Effector memory CD8-positive, alpha-beta T cell (primary cell): Measurements from ENCODE around the gene LARP4.
"Not testable (repeated sequence)": the region's sequence is repeated elsewhere in the genome, so short reads cannot be mapped to it uniquely, and the experiment has no call there.

Experiments
- ATAC-seq: fragments of 150-1000 bp; cut with Tn5 transposase; replicated peaks from 2 replicates; pipeline ENCODE4 v1.10.0; 2021; ENCODE audit warnings: mild to moderate bottlenecking, moderate library complexity
- DNase-seq, 3 experiments: peaks; one replicate each; pipeline ENCODE4 v3.0.0; 2021
- H3K27ac Mint-ChIP-seq, 2 donors: one replicate each; pipeline ENCODE4 v1.8.0; 2022; ENCODE audit warnings: mild to moderate bottlenecking in 2 of 2, mixed read lengths in 2 of 2, moderate library complexity in 2 of 2
- H3K27me3 Mint-ChIP-seq, 2 donors: one replicate each; pipeline ENCODE4 v1.8.0; 2022; ENCODE audit warnings: mixed read lengths in 2 of 2
- H3K36me3 Mint-ChIP-seq: one replicate; pipeline ENCODE4 v1.8.0; 2022; ENCODE audit warnings: mild to moderate bottlenecking, moderate library complexity, mixed read lengths; ENCODE audit not compliant: insufficient read depth
- H3K4me1 Mint-ChIP-seq, 2 donors: one replicate each; pipeline ENCODE4 v1.8.0; 2022; ENCODE audit warnings: low read depth in 2 of 2, mixed read lengths in 2 of 2
- H3K4me3 Mint-ChIP-seq, 2 donors: one replicate each; pipeline ENCODE4 v1.8.0; 2022; ENCODE audit warnings: mild to moderate bottlenecking in 2 of 2, mixed read lengths in 2 of 2, moderate library complexity in 2 of 2
- H3K9me3 Mint-ChIP-seq, 2 donors: one replicate each; pipeline ENCODE4 v1.8.0; 2022; ENCODE audit warnings: mixed read lengths in 2 of 2
- total RNA-seq, 9 experiments: gene quantifications; one replicate each; lab custom pipeline; 2026; lab: John Stamatoyannopoulos, UW

Gene LARP4
- 26.9 to 238 (median 73.9) reads per million in 9 experiments for total RNA-seq

DNA sequence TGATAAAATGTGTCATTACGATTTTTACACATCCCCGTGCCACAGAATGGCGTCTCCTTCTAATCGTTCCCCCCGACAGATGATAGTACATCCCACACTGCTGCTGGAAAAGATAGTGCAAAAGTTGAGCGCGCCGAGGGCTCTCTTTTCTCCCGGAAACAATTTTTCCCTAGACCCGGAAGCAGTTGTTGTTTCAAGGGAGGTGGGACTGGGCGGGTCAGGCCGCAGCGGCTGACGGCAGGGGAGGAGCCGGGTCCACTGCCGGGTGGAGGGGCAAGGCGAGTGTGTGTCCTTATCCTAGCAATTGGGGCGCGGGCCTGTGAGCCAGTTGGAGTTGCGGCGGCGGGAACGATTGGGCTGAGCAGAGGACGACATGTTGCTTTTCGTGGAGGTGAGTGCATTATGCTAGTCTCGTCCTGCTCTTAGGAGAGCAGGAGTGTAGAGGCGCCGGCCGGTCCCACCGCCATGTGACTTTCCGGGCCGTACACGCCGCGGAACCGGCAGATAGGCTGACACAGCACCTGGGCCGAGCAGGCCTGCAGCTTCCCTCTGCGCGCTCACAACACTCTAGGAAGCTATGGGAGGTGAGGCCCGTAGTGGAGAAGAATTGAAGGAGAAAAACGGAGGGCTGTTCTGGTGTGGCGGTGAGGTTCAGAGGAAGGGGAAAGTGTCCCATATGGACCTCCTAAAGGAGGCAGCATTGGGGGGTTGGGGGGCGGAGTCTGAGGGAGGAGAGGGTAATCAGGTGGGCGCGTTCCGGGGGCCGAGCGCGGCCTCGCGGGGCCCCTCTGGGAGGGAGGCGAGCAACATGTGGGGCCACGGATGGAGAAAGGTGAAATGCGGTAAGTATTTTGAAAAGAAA is at the start of gene LARP4:
TSS of gene LARP4 (plus strand) at position 248 of the 862 bp plus-strand sequence. CDS start at position 374, 126 bp downstream.
- DNase-seq = peak; percentile 87 to 88 (median 88)

DNA sequence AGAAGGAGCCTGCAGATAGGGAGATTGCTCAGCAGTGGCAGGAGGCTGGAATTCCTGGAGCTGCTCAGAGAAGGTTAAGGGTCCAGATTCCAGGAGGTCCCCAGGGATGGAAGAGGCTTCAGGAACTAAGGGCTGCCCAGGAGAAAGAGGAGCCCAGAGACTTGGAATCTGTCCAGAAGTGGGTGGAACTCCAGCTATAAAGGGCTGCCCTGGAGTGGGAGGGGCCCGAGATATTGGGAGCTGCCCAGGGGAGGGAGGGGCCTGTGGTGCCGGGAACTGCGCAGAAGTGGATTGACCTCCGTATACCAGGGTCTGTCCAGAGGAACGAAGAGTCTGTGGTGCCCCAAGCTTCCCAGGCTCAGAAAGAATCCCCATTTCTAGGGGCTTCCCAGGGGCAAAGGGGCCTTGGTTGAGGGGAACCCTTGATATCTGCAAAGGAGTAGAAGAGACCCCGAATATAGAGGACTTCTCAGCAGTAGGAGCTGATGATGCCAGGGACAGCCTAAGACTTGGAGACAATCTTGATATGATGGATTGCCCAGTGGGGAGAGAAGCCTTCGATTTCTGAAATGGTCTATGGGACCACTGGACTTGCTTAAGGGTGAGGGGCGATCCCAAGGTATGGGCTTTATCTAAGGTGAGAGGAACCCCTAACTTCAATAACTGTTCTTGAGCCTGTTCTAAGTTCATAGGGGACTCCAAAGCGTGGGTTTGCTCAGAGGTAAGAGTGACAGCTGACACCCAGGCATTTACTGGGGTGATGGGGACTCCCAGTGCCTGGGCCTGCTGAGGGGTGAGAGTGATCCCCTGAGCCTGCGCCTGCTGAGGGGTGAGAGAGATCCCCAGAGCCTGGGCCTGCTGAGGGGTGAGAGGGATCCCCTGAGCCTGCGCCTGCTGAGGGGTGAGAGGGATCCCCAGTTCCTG is 49.3 kb upstream of the LARP4 start:
- no peak for ATAC-seq
- no peak for DNase-seq
- no peak overlapping the region for H3K4me3 Mint-ChIP-seq
- H3K27ac Mint-ChIP-seq = peak overlapping the region in 1 of 2 donors; percentile 7
- no peaks in the 10 kb centered on the region for H3K9me3 Mint-ChIP-seq
- peaks cover 1% of the 10 kb centered on the region for H3K36me3 Mint-ChIP-seq
- H3K27me3 Mint-ChIP-seq = no peaks in the 10 kb centered on the region
- no peaks in the 10 kb centered on the region for H3K4me1 Mint-ChIP-seq

More for the DNA sequence above, at the start of gene LARP4:
- Mint-ChIP-seq H3K27me3 (peaks cover 13 to 22% of the 10 kb centered on the region in 2 donors), H3K4me1 (peaks cover 17 to 23% of the 10 kb centered on the region in 2 donors), H3K27ac (peak within 1 kb of the TSS; percentile 95 to 96), H3K36me3 (peaks cover 10% of the 10 kb centered on the region), H3K9me3 (no peaks in the 10 kb centered on the region), H3K4me3 (peak within 1 kb of the TSS; percentile 96 to 98)
- peak; percentile 95 for ATAC-seq

DNA sequence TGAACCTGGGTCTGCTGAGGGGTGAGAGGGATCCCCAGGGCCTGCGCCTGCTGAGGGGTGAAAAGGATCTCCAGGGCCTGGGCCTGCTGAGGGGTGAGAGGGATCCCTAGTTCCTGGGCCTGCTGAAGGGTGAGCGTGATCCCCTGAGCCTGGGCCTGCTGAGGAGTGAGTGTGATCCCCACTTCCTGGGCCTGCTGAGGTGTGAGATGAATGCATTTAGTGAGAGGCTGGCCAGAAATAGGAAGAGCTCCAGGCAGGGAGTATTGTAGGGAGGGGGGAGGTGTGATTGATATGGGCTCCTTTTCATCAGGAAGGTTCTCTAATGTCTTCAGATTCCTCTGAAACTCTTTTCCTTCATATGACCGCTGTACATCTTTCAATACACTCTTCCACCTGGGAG is 47.3 kb upstream of the LARP4 start:
- no peak for DNase-seq
- ATAC-seq = no peak
- H3K27ac Mint-ChIP-seq = no peak overlapping the region
- H3K9me3 Mint-ChIP-seq = no peaks in the 10 kb centered on the region
- H3K4me3 Mint-ChIP-seq = no peak overlapping the region
- H3K4me1 Mint-ChIP-seq = no peaks in the 10 kb centered on the region
- H3K36me3 Mint-ChIP-seq = peaks cover 2% of the 10 kb centered on the region
- H3K27me3 Mint-ChIP-seq = no peaks in the 10 kb centered on the region

DNA sequence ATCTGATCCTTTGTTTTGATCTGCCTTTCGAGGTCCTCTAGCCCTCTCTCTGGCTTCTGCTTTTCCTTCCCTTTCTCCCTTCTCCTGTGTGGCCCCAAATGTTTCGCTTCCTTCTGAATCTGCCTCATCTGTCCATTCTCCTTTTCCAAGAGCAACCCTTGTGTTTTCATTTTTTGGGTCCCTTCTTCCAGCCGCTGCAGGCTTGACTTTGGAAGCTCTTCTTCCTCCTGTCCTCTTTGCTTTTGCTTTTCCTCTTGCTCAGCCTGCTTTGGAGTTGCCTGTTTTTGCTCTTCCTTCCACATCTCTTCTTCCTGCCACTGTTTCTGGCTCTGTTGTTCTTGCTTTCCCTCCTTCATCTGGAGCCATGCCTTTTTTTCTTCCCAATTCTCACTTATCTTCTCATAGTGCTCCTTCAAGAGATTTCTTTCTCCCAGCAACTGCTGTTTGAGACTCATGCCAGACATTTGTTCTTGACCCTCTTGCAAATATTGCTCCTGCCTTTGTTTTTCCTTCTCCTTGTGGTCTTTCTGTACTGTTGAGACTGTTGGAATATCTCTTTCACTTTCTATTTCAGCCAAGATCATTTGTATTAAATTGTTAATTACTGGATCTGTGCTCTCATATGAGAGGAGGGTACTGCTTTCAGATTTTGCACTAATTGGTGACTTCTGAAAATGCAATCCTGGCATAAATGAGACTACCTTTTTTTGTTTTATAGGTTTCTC is 46.7 kb upstream of the LARP4 start:
- DNase-seq = no peak

DNA sequence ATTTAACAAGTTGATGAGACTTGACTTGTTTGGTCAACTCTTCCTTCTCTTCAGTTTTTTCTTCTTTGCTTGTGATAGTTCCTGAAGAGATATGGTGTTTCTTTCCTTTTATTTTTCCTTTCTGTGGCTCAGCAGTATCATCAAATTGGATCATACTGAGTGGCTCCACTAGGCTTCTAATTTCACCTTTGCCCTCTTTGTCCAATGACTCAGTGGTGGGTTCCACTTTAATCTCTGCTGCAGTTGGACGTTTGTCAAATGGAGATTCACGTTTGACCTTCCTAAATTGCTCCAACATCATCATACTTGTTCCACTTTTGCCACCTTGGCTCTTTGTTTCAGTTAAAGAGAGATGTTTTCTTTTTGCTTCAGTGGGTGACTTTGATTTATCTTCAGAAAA is 45.8 kb upstream of the LARP4 start:
- H3K4me1 Mint-ChIP-seq = no peaks in the 10 kb centered on the region
- ATAC-seq = no peak
- no peak overlapping the region for H3K27ac Mint-ChIP-seq
- H3K9me3 Mint-ChIP-seq = no peaks in the 10 kb centered on the region
- peaks cover 2% of the 10 kb centered on the region for H3K36me3 Mint-ChIP-seq
- peaks cover 5 to 8% of the 10 kb centered on the region in 2 donors for H3K27me3 Mint-ChIP-seq
- H3K4me3 Mint-ChIP-seq = no peak overlapping the region
- no peak for DNase-seq

More for the DNA sequence above, 46.7 kb upstream of the LARP4 start:
- Mint-ChIP-seq H3K4me1 (no peaks in the 10 kb centered on the region), H3K4me3 (no peak overlapping the region), H3K9me3 (no peaks in the 10 kb centered on the region), H3K36me3 (peaks cover 2% of the 10 kb centered on the region), H3K27me3 (no peaks in the 10 kb centered on the region), H3K27ac (no peak overlapping the region)
- ATAC-seq = no peak

DNA sequence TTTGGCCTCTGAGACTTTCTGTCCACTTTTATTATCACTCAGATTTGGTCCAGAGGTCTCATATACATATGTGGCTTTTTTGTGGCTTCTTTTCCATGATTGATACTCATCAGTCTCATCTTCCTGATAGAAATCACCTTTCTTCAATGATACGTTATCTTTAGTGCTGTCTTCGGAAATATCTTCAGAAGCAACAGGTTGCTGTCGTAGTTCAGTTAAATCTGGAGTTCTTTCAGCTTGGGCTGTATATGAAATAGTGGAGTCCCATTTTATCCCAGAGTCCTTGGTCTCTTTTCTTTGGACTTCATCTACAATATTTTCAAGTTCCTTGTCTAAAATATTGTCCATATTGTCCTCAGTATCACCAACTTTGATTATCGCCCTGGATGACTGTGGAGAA is 45.3 kb upstream of the LARP4 start:
- ATAC-seq (no peak), DNase-seq (no peak)
- H3K36me3 Mint-ChIP-seq = peaks cover 2% of the 10 kb centered on the region
- no peak overlapping the region for H3K4me3 Mint-ChIP-seq
- peaks cover 5 to 10% of the 10 kb centered on the region in 2 donors for H3K27me3 Mint-ChIP-seq
- no peak overlapping the region for H3K27ac Mint-ChIP-seq
- no peaks in the 10 kb centered on the region for H3K4me1 Mint-ChIP-seq
- no peaks in the 10 kb centered on the region for H3K9me3 Mint-ChIP-seq

DNA sequence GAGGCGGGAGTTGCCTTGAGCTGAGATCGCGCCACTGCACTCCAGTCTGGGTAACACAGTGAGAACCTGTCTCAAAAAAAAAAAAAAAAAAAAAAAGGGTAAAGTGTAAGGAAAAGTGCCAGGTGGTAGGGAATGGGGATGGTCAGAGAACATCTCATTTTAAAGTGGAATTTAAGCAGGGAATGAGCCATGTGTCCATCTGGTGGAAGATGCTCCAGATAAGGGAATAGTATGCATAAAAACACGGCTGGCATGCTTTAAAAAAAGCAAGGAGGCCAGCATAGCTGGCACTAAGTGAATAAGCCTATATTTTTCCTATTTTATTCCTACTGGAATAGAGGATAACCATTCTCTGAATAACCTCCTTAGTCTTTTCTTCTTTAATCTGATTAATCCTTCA is 38.0 kb upstream of the LARP4 start:
- Mint-ChIP-seq H3K27ac (no peak overlapping the region), H3K36me3 (no peaks in the 10 kb centered on the region), H3K27me3 (peaks cover 5 to 28% of the 10 kb centered on the region in 2 donors), H3K4me1 (no peaks in the 10 kb centered on the region), H3K9me3 (no peaks in the 10 kb centered on the region), H3K4me3 (no peak overlapping the region)
- ATAC-seq (no peak), DNase-seq (no peak)

DNA sequence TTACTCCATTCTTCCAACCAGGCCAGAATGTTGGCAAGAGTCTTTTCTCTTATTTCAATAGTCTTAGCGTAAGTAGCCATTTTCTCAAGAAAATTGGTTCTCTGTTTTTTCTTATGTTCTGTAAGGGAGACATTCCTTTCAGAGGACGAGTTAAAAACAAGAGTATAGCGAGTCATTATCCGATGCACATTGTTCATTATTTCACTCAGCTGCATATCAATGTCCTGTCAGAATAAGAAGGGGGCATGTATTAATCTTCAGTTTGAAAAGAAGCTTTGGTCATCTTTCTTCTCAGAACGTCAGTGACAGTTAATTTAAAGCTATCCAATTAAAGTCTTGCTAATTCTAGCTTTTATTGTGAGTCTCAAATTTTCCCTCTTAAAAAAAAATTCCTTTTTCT is 37.5 kb upstream of the LARP4 start:
- H3K27me3 Mint-ChIP-seq = peaks cover 5 to 28% of the 10 kb centered on the region in 2 donors
- no peak for DNase-seq
- H3K9me3 Mint-ChIP-seq = no peaks in the 10 kb centered on the region

DNA sequence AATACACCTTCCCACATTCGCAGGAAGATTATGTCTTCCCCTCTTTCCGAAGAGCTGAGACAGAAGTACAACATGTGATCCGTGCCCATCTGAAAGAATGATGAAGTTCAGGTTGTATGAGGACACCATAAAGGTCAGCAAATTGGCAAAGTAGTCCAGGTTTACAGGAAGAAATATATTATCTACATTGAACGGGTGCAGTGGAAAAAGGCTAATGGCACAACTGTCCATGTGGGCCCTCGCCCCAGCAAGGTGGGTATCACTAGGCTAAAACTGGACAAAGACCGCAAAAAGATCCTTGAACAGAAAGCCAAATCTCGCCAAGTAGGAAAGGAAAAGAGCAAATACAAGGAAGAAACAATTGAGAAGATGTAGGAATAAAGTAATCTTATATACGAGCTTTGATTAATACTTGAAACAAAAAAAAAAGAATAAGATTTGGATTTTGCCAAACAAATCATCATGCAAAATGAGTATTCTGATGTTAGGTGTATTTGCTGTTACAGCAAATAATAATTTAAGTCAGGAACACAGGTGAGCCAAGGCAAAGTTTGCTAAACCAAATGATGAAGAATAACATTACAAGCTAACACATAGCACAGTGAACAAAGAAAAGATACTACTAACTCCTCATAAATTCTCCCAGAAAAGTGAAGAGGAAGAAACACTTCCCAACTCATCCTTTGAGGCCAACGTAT is 34.8 kb upstream of the LARP4 start:
- peaks cover 0 to 18% of the 10 kb centered on the region in 2 donors for H3K27me3 Mint-ChIP-seq
- DNase-seq (no peak), ATAC-seq (no peak)
- no peak overlapping the region for H3K27ac Mint-ChIP-seq
- no peaks in the 10 kb centered on the region for H3K9me3 Mint-ChIP-seq
- H3K36me3 Mint-ChIP-seq = no peaks in the 10 kb centered on the region
- H3K4me1 Mint-ChIP-seq = no peaks in the 10 kb centered on the region
- H3K4me3 Mint-ChIP-seq = no peak overlapping the region

More for the DNA sequence above, 37.5 kb upstream of the LARP4 start:
- Mint-ChIP-seq H3K27ac (no peak overlapping the region), H3K4me3 (no peak overlapping the region), H3K36me3 (no peaks in the 10 kb centered on the region), H3K4me1 (no peaks in the 10 kb centered on the region)
- ATAC-seq = no peak

DNA sequence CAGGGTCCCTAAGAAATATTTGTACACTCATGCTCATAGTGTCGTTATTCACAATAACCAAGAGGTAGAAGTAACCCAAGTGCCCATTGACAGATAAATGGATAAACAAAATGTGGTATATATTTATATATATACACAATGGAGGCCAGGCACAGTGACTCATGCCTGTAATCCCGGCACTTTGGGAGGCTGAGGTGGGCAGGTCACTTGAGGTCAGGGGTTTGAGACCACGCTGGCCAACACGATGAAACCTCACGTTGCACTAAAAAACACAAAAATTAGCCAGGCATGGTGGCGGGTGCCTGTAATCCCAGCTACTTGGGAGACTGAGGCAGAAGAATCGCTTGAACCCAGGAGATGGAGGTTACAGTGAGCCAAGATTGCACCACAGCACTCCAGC is 30.0 kb upstream of the LARP4 start:
- not testable (repeated sequence) for ATAC-seq, H3K27ac Mint-ChIP-seq, DNase-seq, H3K36me3 Mint-ChIP-seq, H3K9me3 Mint-ChIP-seq, H3K4me3 Mint-ChIP-seq, H3K27me3 Mint-ChIP-seq, H3K4me1 Mint-ChIP-seq

DNA sequence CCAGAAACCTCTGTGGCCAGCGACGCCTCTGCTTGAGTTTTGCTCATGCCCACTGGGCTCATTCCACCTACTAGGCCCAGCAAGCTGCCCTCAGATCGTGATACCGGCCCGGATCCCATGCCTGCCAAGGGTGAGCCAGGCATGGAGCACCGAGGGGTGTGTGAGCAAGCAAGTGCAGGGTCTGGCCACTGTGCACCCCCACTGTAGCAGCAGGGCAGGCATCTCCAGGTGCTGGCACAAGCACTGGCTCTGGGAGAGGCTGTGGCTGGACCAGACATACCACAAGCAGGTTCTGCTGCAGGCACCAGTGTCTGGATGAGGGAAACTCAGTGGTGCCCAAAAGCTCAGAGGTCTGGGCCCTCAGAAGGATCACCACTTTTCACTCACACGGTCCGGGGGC is 24.9 kb upstream of the LARP4 start:
- no peak overlapping the region for H3K27ac Mint-ChIP-seq

DNA sequence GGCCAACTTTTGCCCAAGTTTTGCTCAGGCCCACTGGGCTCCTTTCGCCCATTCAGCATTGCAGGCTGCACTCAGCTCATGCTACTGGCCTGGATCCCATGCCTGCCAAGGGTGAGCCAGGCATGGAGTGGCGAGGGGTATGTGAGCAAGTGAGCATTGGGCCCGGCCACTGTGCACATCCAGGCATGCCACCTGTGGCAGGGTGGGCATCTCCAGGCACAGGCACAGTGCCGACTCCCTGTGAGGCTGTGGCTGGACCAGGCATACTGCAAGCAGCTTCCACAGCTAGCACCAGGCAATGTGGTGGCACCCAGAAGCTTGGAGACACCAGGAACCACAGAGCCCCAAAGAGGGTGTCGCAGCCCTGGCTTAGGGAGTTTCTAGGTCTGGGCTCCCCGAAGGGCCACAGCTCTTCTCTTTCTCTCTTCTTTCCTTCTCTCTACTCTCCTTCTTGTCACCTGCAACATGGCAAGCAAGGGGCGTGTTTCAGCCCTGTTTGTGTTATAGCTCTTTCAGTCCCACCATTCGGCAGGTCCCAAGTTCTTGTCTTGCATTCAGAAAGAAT is 19.8 kb upstream of the LARP4 start:
- Mint-ChIP-seq H3K27ac (no peak overlapping the region), H3K36me3 (no peaks in the 10 kb centered on the region), H3K4me3 (no peak overlapping the region), H3K9me3 (no peaks in the 10 kb centered on the region), H3K4me1 (no peaks in the 10 kb centered on the region), H3K27me3 (no peaks in the 10 kb centered on the region)
- DNase-seq = no peak
- no peak for ATAC-seq

More for the DNA sequence above, 24.9 kb upstream of the LARP4 start:
- no peak for DNase-seq
- Mint-ChIP-seq H3K27me3 (no peaks in the 10 kb centered on the region), H3K36me3 (no peaks in the 10 kb centered on the region), H3K9me3 (no peaks in the 10 kb centered on the region), H3K4me3 (no peak overlapping the region), H3K4me1 (no peaks in the 10 kb centered on the region)
- no peak for ATAC-seq
